PFSK-1 (cell line): ENCODE data around the gene PGM3.

ENCODE experiments used
- POLR2AphosphoS5 ChIP-seq: IDR thresholded peaks from 2 replicates; pipeline ENCODE4 v1.6.1; 2012; ENCODE audit warnings: low read depth, mild to moderate bottlenecking, control low read depth, low read length, moderate library complexity
- SIN3A ChIP-seq: IDR thresholded peaks from 2 replicates; pipeline ENCODE4 v1.6.1; 2012; ENCODE audit warnings: mild to moderate bottlenecking, low read length, moderate library complexity, borderline replicate concordance; ENCODE audit not compliant: insufficient read depth
- TF ChIP-seq, protein P1 (sequence below), 2 experiments: IDR thresholded peaks; 2 replicates each; pipeline versions ENCODE4 v1.6.1 to v1.8.0; 2011 to 2012; ENCODE audit warnings: low read depth in 2 of 2, low read length in 2 of 2, control low read depth in 1 of 2, inconsistent platforms in 1 of 2, mild to moderate bottlenecking in 1 of 2, moderate library complexity in 1 of 2; ENCODE audit not compliant: insufficient read depth in 1 of 2

- TF ChIP-seq POLR2AphosphoS5 (no peak), SIN3A (no peak)
- TF ChIP-seq, protein P1, sequence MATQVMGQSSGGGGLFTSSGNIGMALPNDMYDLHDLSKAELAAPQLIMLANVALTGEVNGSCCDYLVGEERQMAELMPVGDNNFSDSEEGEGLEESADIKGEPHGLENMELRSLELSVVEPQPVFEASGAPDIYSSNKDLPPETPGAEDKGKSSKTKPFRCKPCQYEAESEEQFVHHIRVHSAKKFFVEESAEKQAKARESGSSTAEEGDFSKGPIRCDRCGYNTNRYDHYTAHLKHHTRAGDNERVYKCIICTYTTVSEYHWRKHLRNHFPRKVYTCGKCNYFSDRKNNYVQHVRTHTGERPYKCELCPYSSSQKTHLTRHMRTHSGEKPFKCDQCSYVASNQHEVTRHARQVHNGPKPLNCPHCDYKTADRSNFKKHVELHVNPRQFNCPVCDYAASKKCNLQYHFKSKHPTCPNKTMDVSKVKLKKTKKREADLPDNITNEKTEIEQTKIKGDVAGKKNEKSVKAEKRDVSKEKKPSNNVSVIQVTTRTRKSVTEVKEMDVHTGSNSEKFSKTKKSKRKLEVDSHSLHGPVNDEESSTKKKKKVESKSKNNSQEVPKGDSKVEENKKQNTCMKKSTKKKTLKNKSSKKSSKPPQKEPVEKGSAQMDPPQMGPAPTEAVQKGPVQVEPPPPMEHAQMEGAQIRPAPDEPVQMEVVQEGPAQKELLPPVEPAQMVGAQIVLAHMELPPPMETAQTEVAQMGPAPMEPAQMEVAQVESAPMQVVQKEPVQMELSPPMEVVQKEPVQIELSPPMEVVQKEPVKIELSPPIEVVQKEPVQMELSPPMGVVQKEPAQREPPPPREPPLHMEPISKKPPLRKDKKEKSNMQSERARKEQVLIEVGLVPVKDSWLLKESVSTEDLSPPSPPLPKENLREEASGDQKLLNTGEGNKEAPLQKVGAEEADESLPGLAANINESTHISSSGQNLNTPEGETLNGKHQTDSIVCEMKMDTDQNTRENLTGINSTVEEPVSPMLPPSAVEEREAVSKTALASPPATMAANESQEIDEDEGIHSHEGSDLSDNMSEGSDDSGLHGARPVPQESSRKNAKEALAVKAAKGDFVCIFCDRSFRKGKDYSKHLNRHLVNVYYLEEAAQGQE (IDR thresholded peaks at IDR 0.05; ENCODE audit: insufficient read depth in 1 of 2, low read depth in 2 of 2, low read length in 2 of 2): no peak
Observed at GRCh38 chr6:83198486-83199172, 5.6 kb upstream of the PGM3 start.
